ENCODE results near the gene MSH2.

The MSH2 gene

DNA sequence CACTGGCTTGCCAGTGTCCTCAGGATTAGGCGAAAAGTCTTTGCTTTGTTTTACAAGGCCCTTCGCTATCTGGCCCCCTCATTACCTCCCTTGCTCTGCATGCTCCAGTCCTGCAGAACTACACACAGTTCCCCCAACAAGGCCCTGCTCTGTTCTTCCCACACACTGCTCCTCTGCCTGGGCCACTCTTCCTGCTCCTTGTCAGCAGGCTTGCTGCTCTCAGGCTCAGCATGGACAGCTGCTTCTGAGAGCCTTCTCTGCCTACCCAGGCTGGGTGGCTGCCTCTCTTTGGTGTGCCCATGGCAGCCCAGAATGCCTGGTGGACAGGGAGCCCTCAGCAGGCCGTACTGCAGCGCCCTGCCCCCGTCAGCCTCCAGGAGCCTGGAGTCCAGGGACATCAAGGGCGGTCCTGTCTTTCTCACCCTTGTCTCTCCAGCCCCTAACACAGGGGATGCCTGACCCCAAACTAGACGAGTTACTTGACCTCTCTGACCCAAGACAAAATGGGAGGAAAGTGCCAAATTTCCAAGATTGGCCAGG lies 111.1 kb downstream of the MSH2 start:
- no peaks in the 10 kb centered on the region for H3K9me3 ChIP-seq
- peak overlapping the region; percentile 35; the same call in 1 of the 2 replicates for H3K27ac ChIP-seq
- TF ChIP-seq Cebpa-rat (IDR thresholded peaks at IDR 0.05) = no peak
- no peak overlapping the region for H3K4me2 ChIP-seq
- H3K27me3 ChIP-seq = no peaks in the 10 kb centered on the region
- H3K9ac ChIP-seq = no peak overlapping the region
- no peaks in the 10 kb centered on the region for H4K20me1 ChIP-seq
- peaks cover 17% of the 10 kb centered on the region for H3K36me3 ChIP-seq
- H3K4me1 ChIP-seq = peaks cover 78% of the 10 kb centered on the region
- no peak overlapping the region for H3K4me3 ChIP-seq

DNA sequence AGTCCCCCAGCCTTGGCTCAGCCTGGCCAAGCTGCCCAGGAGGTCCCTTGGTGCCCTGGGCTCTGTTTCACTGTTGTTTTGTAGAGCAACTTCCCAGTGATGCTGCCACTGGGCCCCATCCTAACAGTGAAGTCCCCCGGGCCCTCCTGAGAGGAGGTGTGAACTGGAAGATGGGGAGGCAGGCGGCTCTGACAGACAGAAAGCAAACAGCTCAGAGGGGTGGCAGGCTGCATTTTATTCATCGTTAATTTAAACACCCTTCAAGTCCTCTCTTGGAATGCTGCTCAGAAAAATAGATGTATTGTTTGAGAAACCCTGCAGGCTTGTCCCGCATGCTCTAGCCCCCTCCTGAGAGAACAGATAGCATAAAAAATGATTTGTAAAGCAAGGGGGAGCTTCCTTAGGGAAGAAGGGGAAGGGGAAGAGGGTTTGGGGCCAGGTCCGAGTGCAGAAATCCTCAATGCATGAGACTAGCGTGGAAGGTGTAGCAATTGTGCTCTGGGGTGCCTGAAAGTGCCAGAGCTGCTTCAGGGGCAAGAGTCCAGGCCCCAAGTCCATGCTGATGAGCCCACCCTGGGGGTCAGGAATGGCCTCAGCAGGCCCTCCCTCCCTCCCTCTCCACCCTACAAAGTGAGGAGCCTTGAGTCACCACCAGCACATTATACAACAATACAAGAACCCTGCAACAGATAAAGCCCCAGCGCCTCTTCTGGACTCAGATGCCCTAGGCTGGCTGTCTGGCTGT lies 113.6 kb downstream of the MSH2 start:
- no peak overlapping the region for H3K27ac ChIP-seq
- H3K9me3 ChIP-seq = no peaks in the 10 kb centered on the region
- TF ChIP-seq Cebpa-rat (IDR thresholded peaks at IDR 0.05) = no peak
- H3K4me2 ChIP-seq = no peak overlapping the region
- peaks cover 76% of the 10 kb centered on the region for H3K4me1 ChIP-seq
- H3K27me3 ChIP-seq = no peaks in the 10 kb centered on the region
- no peaks in the 10 kb centered on the region for H4K20me1 ChIP-seq
- H3K9ac ChIP-seq = no peak overlapping the region
- H3K4me3 ChIP-seq = no peak overlapping the region
- H3K36me3 ChIP-seq = peaks cover 14% of the 10 kb centered on the region

DNA sequence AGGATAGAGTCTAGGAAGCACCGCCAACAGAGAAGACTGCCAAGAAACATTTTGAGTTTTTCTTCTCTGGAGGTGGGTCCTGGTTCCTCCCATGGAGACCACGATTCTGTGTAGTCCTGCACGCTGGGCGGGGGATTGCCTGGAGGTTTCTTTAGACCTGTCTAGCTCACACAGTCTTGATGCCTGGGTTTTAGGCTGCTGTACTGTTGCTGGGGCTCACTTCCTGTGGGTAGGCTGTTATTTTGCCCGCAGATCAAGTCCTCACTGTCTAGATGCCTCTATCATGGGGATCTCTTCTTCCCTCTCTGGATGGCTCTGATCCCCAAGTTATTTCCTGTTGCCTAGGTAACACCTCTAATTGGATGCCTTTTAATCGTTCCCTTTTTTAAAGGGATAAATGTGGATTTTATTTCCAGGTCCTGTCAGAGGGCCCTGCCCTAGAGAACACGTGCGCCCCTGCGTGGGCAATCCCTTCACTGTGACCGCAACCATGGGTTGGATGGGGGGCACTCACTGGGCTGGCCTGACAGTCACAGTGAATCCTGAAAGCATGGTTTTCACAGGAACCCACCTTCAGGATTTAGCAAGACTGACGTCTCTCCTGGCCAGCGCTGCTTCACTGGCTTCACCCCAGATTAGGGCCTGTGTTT lies 115.7 kb downstream of the MSH2 start:
- no peak overlapping the region for H3K4me3 ChIP-seq
- no peak overlapping the region for H3K9ac ChIP-seq
- peak overlapping the region; percentile 98 for H3K4me2 ChIP-seq
- H3K36me3 ChIP-seq = peaks cover 12% of the 10 kb centered on the region; the same call in 1 of the 2 replicates
- H3K4me1 ChIP-seq = peaks cover 80% of the 10 kb centered on the region
- no peaks in the 10 kb centered on the region for H4K20me1 ChIP-seq
- no peak for TF ChIP-seq Cebpa-rat (IDR thresholded peaks at IDR 0.05)
- H3K9me3 ChIP-seq = no peaks in the 10 kb centered on the region
- peak overlapping the region; percentile 1; the same call in 1 of the 2 replicates for H3K27ac ChIP-seq
- no peaks in the 10 kb centered on the region for H3K27me3 ChIP-seq

DNA sequence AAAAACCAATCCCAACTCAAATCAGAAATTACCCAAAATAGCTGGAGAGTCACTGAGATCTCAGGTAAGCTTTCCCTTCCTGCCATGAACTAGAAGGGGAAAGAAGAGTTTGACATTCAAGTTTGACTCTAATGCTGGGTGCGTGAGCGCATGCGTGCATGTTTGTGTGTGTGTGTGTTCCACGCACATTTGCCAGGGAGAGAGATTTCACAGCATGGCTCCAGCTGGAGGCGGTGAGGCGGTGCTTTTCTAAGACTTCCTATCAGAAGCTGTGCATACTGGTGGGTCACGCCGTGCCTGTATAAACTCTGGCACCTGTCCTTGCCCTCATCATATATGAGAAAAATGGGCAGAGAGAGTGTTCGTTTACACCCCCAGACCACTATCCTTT lies 116.2 kb downstream of the MSH2 start:
- H3K4me1 ChIP-seq = peaks cover 81% of the 10 kb centered on the region
- no peaks in the 10 kb centered on the region for H3K9me3 ChIP-seq
- peak overlapping the region; percentile 98 for H3K4me2 ChIP-seq
- H3K27me3 ChIP-seq = no peaks in the 10 kb centered on the region
- peak overlapping the region; percentile 90; the same call in 1 of the 2 replicates for H3K9ac ChIP-seq
- TF ChIP-seq Cebpa-rat (IDR thresholded peaks at IDR 0.05) = no peak
- H3K36me3 ChIP-seq = peaks cover 12% of the 10 kb centered on the region; the same call in 1 of the 2 replicates
- H4K20me1 ChIP-seq = no peaks in the 10 kb centered on the region
- H3K4me3 ChIP-seq = peak overlapping the region; percentile 76; the same call in 1 of the 2 replicates
- H3K27ac ChIP-seq = peak overlapping the region; percentile 93

DNA sequence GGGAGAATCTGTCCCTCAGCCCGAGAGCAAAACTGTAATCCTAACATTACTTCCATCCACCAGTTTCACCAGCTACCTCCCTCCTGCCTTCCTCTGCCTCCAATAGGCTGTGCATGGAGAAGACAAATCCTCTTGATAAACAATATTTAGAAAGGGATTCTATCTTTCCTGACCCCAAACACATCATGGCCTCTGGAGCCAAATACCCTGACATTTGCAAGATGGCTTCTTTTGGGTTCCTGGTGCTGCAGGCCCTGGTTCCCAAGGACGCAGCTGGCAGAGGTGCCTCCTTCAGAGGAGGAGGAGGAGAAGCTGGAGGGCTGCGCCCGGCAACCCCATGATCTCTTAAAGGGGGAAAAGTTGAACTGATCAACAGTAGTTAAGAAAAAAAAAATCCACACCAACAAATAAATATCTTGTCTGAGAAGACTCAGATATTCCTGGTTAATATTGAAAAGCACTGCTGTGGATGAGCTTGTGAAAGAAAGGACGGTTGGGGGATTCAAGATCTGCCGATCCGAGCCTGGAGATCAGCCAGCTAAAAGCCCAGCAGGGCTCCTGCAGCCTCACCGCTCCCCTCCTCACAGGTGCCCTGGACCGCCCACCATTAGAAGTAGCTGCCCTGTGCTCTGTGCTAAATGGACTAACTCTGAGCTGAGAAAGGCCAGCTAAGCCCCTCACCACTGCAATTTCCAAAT lies 116.8 kb downstream of the MSH2 start:
- TF ChIP-seq Cebpa-rat (IDR thresholded peaks at IDR 0.05) = no peak
- H3K4me3 ChIP-seq = peak overlapping the region; percentile 76
- no peaks in the 10 kb centered on the region for H4K20me1 ChIP-seq
- H3K4me2 ChIP-seq = peak overlapping the region; percentile 98
- no peaks in the 10 kb centered on the region for H3K27me3 ChIP-seq
- H3K36me3 ChIP-seq = peaks cover 12% of the 10 kb centered on the region; the same call in 1 of the 2 replicates
- H3K27ac ChIP-seq = peak overlapping the region; percentile 93
- no peaks in the 10 kb centered on the region for H3K9me3 ChIP-seq
- peak overlapping the region; percentile 90 for H3K9ac ChIP-seq
- H3K4me1 ChIP-seq = peaks cover 81% of the 10 kb centered on the region

DNA sequence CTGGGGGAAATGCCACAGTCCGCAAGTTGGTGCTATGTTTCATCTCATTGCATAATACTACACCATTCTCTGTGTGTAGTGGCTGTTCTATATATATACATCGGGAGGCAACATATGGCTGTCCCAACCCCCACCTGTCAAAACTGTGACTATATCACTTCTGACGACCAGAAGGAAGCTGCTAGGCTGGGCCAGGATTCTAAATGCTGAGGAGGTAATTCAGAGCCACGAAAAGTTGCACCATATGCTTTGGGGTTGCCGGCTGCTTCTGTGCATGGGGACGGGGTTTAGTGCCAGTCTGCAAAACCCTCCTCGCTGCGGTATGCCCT lies 117.3 kb downstream of the MSH2 start:
- Histone ChIP-seq H3K9me3 (no peaks in the 10 kb centered on the region), H3K4me3 (peak overlapping the region; percentile 76), H4K20me1 (no peaks in the 10 kb centered on the region), H3K4me1 (peaks cover 82% of the 10 kb centered on the region), H3K27me3 (no peaks in the 10 kb centered on the region), H3K27ac (peak overlapping the region; percentile 93), H3K4me2 (peak overlapping the region; percentile 98), H3K9ac (peak overlapping the region; percentile 90), H3K36me3 (peaks cover 12% of the 10 kb centered on the region; the same call in 1 of the 2 replicates)
- peak; percentile 85 for TF ChIP-seq Cebpa-rat (IDR thresholded peaks at IDR 0.05)

DNA sequence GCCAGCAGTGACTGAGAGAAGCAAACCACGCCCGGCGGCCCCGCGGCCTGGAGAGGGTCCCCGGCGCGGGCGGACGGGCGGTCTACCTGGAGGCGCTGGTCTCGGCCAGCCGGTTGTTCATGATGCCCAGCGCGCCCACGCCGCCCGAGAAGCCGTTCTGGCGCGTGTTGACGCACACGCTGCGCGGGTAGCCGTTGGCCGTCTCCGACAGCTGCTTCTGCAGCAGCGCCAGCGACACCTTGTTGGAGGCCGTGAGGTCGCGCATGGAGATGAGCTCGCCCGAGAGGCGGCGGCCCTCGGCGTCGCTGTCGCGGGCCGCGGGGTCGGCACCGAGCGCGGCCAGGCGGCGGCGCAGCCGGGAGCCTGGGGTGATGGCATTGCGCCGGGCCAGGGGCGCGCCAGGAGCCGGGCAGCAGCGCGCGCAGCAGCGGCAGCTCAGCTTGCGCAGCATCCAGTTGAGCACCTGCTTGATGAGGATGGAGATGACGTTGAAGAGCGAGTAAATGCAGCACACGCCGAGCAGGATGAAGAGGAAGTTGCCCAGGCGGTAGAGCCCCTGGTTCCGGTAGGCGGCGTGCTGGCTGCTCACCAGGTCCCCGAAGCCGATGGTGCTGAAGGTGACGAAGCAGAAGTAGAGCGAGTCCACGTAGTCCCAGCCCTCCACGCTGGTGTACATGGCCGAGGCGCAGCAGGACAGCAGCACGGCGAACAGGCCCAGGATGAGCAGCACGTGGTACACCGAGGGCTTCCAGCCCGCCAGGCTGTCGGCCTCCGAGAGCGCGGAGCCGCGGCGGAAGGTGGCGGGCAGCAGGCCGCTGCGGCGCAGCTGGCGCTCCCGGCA lies 118.1 kb downstream of the MSH2 start:
- Histone ChIP-seq H3K27me3 (no peaks in the 10 kb centered on the region), H3K4me3 (peak overlapping the region; percentile 76), H3K4me2 (peak overlapping the region; percentile 98), H4K20me1 (no peaks in the 10 kb centered on the region), H3K27ac (peak overlapping the region; percentile 93), H3K36me3 (peaks cover 12% of the 10 kb centered on the region; the same call in 1 of the 2 replicates), H3K9ac (peak overlapping the region; percentile 90), H3K4me1 (peaks cover 85% of the 10 kb centered on the region), H3K9me3 (no peaks in the 10 kb centered on the region)
- TF ChIP-seq Cebpa-rat (IDR thresholded peaks at IDR 0.05) = no peak

DNA sequence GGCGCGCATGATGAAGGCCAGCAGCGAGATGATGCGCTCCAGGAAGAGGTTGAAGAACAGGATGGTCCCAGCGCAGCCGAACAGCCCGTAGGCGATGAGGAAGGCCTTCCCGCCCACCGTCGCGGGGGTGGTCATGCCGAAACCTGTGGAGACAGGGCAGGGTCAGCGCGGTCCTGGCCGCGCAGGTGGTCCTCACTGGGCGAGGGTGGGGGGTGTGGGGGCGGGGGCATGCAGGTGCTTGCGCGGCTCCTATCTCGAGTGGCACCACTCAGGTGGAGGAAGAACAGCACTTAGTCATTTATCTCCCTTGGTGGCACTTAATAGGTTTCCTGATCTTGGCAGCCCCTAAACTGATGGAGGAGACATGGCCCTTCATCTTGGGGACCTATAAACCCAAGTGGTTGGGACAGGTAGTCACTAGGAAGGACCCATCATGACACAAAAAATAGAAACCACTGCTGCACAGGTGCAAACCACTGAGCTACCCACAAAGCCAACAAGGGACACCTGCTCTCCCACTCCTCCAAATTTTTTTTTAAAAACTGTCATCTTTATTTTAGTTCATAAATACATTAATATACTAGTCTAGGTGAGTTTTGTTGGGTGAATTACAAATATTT lies 118.8 kb downstream of the MSH2 start:
- no peaks in the 10 kb centered on the region for H3K9me3 ChIP-seq
- H3K4me1 ChIP-seq = peaks cover 80% of the 10 kb centered on the region
- peak overlapping the region; percentile 93 for H3K27ac ChIP-seq
- H3K9ac ChIP-seq = peak overlapping the region; percentile 90
- no peak for TF ChIP-seq Cebpa-rat (IDR thresholded peaks at IDR 0.05)
- H3K4me2 ChIP-seq = peak overlapping the region; percentile 98
- H4K20me1 ChIP-seq = no peaks in the 10 kb centered on the region
- H3K27me3 ChIP-seq = no peaks in the 10 kb centered on the region
- peak overlapping the region; percentile 76 for H3K4me3 ChIP-seq
- peaks cover 12% of the 10 kb centered on the region; the same call in 1 of the 2 replicates for H3K36me3 ChIP-seq

Data from BLaER1 (cell line).